ENCODE measurements around the gene RPL34. TPM values are rescaled to one million over a fixed set of nuclear protein-coding genes. Genes with fewer than 3 reads are reported as not detected.

Gene RPL34
- polyA plus RNA-seq, 1 of the 3 experiments (the other 2 are of a cell fraction) = 2,955 TPM

- no peaks in the 10 kb centered on the region for H3K9me2 ChIP-seq
- no peaks in the 10 kb centered on the region for H3F3A ChIP-seq (replicated peaks; ENCODE audit: insufficient read depth)
- H3K79me2 ChIP-seq (ENCODE audit: insufficient read depth) = no peaks in the 10 kb centered on the region
- no peak overlapping the region for H3K27ac ChIP-seq (ENCODE audit: low read depth in 2 of 2, low read length in 1 of 2)
- H3K27me3 ChIP-seq (ENCODE audit: insufficient read depth) = no peaks in the 10 kb centered on the region
- 60% methylated on average over 3 of the region's 3 CpGs for WGBS (ENCODE audit: low lambda C conversion rate)
- POLR2A ChIA-PET = no interaction called here
- no peak overlapping the region for H3K4me2 ChIP-seq
- no peak for DNase-seq
- TF ChIP-seq TEAD4 (IDR thresholded peaks at IDR 0.05; ENCODE audit: borderline replicate concordance, insufficient read depth) (no peak), IRF3 (IDR thresholded peaks at IDR 0.05; ENCODE audit: low read depth, low read length) (no peak), FOXJ3 (CRISPR knock-in tag; IDR thresholded peaks at IDR 0.05) (no peak), MEF2A (IDR thresholded peaks at IDR 0.05; ENCODE audit: borderline replicate concordance, low read depth) (no peak), ELF1 (IDR thresholded peaks at IDR 0.05) (no peak), EP300 (IDR thresholded peaks at IDR 0.05; ENCODE audit: borderline replicate concordance in 1 of 2, low read depth in 1 of 2, low read length in 1 of 2) (no peak), FOSL2 (IDR thresholded peaks at IDR 0.05; ENCODE audit: borderline replicate concordance, low read depth) (no peak), EZH2phosphoT487 (IDR thresholded peaks at IDR 0.05; ENCODE audit: borderline replicate concordance, low read depth) (no peak), RCOR1 (IDR thresholded peaks at IDR 0.05; ENCODE audit: low read length) (no peak), SIN3A (IDR thresholded peaks at IDR 0.05; ENCODE audit: borderline replicate concordance, low read depth, low read length) (no peak), RXRA (IDR thresholded peaks at IDR 0.05; ENCODE audit: borderline replicate concordance, low read depth) (no peak), NRF1 (IDR thresholded peaks at IDR 0.05; ENCODE audit: low read depth, low read length) (no peak), MXI1 (IDR thresholded peaks at IDR 0.05; ENCODE audit: low read depth, low read length) (no peak), CHD2 (IDR thresholded peaks at IDR 0.05; ENCODE audit: low read length, partially characterized antibody) (no peak), TCF12 (IDR thresholded peaks at IDR 0.05) (no peak), GATA2 (CRISPR knock-in tag; IDR thresholded peaks at IDR 0.05) (no peak)
- TF ChIP-seq, protein P1, sequence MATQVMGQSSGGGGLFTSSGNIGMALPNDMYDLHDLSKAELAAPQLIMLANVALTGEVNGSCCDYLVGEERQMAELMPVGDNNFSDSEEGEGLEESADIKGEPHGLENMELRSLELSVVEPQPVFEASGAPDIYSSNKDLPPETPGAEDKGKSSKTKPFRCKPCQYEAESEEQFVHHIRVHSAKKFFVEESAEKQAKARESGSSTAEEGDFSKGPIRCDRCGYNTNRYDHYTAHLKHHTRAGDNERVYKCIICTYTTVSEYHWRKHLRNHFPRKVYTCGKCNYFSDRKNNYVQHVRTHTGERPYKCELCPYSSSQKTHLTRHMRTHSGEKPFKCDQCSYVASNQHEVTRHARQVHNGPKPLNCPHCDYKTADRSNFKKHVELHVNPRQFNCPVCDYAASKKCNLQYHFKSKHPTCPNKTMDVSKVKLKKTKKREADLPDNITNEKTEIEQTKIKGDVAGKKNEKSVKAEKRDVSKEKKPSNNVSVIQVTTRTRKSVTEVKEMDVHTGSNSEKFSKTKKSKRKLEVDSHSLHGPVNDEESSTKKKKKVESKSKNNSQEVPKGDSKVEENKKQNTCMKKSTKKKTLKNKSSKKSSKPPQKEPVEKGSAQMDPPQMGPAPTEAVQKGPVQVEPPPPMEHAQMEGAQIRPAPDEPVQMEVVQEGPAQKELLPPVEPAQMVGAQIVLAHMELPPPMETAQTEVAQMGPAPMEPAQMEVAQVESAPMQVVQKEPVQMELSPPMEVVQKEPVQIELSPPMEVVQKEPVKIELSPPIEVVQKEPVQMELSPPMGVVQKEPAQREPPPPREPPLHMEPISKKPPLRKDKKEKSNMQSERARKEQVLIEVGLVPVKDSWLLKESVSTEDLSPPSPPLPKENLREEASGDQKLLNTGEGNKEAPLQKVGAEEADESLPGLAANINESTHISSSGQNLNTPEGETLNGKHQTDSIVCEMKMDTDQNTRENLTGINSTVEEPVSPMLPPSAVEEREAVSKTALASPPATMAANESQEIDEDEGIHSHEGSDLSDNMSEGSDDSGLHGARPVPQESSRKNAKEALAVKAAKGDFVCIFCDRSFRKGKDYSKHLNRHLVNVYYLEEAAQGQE (IDR thresholded peaks at IDR 0.05; ENCODE audit: low read depth, low read length) = no peak
- TF ChIP-seq, protein P2, sequence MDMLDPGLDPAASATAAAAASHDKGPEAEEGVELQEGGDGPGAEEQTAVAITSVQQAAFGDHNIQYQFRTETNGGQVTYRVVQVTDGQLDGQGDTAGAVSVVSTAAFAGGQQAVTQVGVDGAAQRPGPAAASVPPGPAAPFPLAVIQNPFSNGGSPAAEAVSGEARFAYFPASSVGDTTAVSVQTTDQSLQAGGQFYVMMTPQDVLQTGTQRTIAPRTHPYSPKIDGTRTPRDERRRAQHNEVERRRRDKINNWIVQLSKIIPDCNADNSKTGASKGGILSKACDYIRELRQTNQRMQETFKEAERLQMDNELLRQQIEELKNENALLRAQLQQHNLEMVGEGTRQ (IDR thresholded peaks at IDR 0.05; ENCODE audit: borderline replicate concordance, low read depth, low read length) = no peak
- TF ChIP-seq, protein P3, sequence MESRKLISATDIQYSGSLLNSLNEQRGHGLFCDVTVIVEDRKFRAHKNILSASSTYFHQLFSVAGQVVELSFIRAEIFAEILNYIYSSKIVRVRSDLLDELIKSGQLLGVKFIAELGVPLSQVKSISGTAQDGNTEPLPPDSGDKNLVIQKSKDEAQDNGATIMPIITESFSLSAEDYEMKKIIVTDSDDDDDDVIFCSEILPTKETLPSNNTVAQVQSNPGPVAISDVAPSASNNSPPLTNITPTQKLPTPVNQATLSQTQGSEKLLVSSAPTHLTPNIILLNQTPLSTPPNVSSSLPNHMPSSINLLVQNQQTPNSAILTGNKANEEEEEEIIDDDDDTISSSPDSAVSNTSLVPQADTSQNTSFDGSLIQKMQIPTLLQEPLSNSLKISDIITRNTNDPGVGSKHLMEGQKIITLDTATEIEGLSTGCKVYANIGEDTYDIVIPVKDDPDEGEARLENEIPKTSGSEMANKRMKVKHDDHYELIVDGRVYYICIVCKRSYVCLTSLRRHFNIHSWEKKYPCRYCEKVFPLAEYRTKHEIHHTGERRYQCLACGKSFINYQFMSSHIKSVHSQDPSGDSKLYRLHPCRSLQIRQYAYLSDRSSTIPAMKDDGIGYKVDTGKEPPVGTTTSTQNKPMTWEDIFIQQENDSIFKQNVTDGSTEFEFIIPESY (IDR thresholded peaks at IDR 0.05; ENCODE audit: borderline replicate concordance, low read depth) = no peak
- no peaks in the 10 kb centered on the region for H3K36me3 ChIP-seq (replicated peaks in 1 of 2; ENCODE audit: control insufficient read depth in 1 of 2, insufficient read depth in 2 of 2, low read length in 1 of 2)
- no peak overlapping the region for H2AFZ ChIP-seq (ENCODE audit: low read depth)
- H3K9me3 ChIP-seq = no peaks in the 10 kb centered on the region
- no peak overlapping the region for H3K9ac ChIP-seq
- no peak overlapping the region for H3K4me3 ChIP-seq (ENCODE audit: low read depth in 2 of 2, low read length in 1 of 2)
- CTCF ChIA-PET = interaction anchor here (0.8 to 3.2 kb wide), 3 partner anchors 9 to 13 kb away, joined by 3 to 17 read pairs (median 3); no protein-coding TSS in a partner anchor
- no peaks in the 10 kb centered on the region for H4K20me1 ChIP-seq (ENCODE audit: insufficient read depth)
- H3K4me1 ChIP-seq (ENCODE audit: control insufficient read depth in 1 of 2, insufficient read depth in 2 of 2, low read depth in 1 of 2, low read length in 1 of 2) = peaks cover 0 to under 1% of the 10 kb centered on the region in 2 experiments; a peak in 1 of 4 replicates
Measured at GRCh38 chr4:108586778-108587177, 33.6 kb upstream of the RPL34 start.

Data from SK-N-SH (cell line).